ENCODE measurements around the gene MSANTD7.
"Not testable (repeated sequence)": the region's sequence is repeated elsewhere in the genome, so short reads cannot be mapped to it uniquely, and the experiment has no call there.

MSANTD7 gene, protein sequence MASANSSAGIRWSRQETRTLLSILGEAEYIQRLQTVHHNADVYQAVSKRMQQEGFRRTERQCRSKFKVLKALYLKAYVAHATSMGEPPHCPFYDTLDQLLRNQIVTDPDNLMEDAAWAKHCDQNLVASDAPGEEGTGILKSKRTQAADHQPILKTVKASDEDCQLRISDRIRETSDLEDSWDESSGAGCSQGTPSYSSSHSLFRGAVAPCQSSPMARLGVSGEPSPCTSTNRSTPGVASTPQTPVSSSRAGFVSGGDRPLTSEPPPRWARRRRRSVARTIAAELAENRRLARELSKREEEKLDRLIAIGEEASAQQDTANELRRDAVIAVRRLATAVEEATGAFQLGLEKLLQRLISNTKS

GRCh38 chr10:14837757-14838581, at the start of gene MSANTD7, which contains the start of the genes CDNF and HSPA14:
MSANTD7 (plus strand) TSS chr10:14838306; CDS start chr10:14842285, 3,979 bp downstream.
CDNF (minus strand) TSS chr10:14838037; CDS start chr10:14837946, 91 bp downstream.
HSPA14 (plus strand) TSS chr10:14838306; CDS start chr10:14838403, 97 bp downstream.
- peak; percentile 98 to 99 for DNase-seq (ENCODE audit: low read depth in 2 of 2)

DNA sequence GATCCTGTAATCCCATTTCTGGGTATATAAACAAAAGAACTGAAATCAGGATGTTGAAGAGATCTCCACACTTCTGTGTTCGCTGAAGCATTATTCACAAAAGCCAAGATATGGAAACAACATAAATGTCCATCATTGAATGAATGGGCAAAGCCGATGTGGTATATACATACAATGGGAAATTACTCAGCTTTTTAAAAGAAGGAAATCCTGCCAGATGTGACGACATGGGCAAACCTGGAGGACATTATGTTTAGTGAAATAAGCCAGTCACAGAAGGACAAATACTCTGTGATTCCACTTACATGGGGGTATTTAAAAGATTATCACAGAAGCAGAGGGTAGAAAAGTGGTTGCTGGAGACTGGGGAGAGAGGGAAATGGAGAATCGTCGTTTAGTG, 39.5 kb upstream of the MSANTD7 start:
- no peak for DNase-seq (ENCODE audit: low read depth in 2 of 2)

- DNase-seq (ENCODE audit: low read depth in 2 of 2) = no peak
These were observed 37.7 kb upstream of the MSANTD7 start for GRCh38 chr10:14800397-14800796.

- no peak for DNase-seq (ENCODE audit: low read depth in 2 of 2)
These were observed 36.4 kb upstream of the MSANTD7 start for GRCh38 chr10:14801723-14802122.

GRCh38 chr10:14803827-14804226, 34.3 kb upstream of the MSANTD7 start:
- DNase-seq (ENCODE audit: low read depth in 2 of 2) = no peak

DNA sequence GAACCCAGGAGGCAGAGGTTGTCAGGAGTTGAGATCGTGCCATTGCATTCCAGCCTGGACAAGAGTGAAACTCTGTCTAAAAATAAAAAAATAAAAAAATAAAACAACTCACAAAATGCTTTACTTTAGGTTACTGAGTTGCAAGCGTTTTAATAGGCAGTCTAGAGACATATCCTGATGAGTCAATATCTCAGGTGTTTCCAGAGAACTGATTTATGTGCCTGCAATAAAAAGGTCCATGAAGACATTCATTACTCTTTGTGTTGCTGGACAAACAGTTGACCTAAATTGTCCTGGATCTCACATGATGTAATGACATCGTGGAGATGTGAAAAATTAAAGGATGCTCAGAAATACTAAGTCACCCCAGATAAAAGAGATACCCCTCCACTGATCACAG, 31.8 kb upstream of the MSANTD7 start:
- DNase-seq (ENCODE audit: low read depth in 2 of 2) = no peak

DNA sequence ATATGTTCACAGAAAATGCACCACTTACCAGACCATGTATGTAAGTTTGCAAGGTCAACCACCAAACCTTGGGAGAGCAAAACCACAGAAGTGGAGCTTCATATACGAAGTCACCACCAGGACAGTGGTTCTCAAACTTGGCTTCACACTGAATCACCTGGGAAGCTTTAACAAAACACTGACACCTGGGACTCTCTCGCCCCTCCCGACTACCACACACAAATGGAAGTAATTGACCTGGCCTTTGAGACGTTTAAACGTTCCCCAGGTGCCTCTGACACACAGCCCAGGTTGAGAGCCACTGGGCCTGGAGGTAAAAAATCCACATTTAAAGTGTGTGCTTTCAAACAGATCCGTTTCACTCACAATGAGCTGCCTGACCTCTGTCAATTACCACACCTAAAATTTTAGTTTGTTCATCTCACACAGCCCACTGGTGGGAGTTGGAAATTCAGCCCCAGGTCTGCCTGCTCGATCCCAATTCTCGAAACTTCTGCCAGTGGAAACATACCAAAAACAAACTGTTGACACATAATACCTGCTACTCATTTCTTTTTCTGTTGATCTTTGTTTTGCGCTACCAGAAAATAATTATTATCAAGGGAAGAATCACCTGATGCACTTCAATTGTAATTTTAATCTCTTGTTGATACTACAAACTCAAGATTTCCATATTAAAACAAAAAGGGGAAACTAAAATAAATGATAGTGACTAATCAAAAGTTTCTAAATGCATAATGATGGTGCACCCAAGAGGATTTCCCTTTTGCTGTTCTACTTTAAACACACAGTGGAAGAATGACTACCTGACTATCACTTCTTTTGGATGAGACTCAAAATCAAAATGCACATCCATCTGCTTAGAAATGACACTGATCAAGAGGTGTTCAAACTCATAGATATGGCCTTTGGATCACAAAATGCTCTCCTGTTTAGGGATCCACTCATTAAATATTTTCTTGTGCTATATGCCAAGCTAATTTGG, 26.8 kb upstream of the MSANTD7 start:
- no peak for DNase-seq (ENCODE audit: low read depth in 2 of 2)

- DNase-seq (ENCODE audit: low read depth in 2 of 2) = peak in 1 of 2 experiments; percentile 3
These were observed 25.8 kb upstream of the MSANTD7 start for GRCh38 chr10:14812271-14812670.

- no peak for DNase-seq (ENCODE audit: low read depth in 2 of 2)
These were observed 22.4 kb upstream of the MSANTD7 start for GRCh38 chr10:14815681-14816080.

DNA sequence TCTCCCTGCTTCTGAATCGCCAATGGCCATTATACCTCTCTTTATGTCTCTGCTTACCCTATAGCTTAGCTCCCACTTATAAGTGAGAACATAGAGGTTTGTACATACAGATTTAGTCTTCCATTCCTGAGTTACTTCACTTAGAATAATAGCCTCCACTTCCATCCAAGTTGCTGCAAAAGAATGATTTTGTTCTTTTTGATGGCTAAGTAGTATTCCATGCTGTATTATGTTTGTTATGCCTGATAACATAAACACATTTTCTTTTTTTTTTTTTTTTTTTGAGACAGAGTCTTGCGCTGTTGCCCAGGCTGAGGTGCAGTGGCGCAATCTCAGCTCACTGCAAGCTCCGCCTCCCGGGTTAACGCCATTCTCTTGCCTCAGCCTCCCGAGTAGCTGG, 21.4 kb upstream of the MSANTD7 start:
- DNase-seq (ENCODE audit: low read depth in 2 of 2) = not testable (repeated sequence)

- peak in 1 of 2 experiments; percentile 20 for DNase-seq (ENCODE audit: low read depth in 2 of 2)
These were observed 17.9 kb upstream of the MSANTD7 start for GRCh38 chr10:14820010-14820774.

DNA sequence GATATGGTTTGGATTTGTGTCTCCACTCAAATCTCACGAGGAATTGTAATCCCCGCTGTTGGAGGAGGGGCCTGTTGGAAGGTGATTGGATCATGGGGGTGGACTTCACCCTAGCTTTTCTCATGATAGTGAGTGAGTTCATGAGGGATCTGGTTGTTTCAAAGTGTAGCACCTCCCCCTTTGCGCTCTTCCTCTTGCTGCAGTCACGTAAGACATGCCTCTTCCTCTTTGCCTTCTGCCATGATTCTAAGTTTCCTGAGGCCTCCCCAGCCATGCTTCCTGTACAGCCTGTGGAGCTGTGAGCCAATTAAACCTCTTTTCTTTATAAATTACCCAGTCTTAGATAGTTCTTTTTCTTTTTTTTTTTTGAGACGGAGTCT, 17.3 kb upstream of the MSANTD7 start:
- no peak for DNase-seq (ENCODE audit: low read depth in 2 of 2)

DNA sequence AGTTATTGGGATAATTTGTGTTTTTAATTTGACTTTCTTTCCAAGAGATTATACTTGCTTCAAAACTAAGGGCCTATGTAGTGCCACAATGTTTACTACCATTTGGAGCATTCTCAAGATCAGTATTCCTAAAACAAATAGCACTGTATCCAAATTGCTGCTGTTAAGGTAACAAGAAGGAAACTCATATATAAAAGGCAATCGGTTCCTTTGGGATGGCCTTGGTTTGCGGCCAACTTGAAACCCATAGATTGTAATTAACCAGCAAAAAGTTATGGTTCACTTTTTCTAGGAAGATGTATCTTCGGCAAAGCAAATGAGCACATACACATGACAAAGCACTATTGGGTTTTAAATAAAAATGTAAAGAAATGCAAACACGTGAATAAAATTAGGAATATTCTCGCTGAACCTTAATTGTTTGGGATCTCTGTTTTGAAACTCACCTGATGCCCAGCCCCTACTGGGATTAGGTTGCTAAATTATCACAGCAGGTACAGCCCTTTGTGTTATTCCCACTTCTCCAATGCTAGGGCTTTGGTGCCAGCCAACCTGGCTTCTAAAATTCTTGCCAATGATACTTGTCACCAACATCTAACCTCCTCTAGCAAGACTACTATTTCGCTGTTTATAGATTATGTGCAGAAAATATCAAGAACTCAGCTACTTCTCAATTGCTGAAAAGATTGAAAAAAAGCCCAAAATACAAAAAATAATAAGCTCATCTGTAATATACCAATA, 16.3 kb upstream of the MSANTD7 start:
- DNase-seq (ENCODE audit: low read depth in 2 of 2) = no peak

DNA sequence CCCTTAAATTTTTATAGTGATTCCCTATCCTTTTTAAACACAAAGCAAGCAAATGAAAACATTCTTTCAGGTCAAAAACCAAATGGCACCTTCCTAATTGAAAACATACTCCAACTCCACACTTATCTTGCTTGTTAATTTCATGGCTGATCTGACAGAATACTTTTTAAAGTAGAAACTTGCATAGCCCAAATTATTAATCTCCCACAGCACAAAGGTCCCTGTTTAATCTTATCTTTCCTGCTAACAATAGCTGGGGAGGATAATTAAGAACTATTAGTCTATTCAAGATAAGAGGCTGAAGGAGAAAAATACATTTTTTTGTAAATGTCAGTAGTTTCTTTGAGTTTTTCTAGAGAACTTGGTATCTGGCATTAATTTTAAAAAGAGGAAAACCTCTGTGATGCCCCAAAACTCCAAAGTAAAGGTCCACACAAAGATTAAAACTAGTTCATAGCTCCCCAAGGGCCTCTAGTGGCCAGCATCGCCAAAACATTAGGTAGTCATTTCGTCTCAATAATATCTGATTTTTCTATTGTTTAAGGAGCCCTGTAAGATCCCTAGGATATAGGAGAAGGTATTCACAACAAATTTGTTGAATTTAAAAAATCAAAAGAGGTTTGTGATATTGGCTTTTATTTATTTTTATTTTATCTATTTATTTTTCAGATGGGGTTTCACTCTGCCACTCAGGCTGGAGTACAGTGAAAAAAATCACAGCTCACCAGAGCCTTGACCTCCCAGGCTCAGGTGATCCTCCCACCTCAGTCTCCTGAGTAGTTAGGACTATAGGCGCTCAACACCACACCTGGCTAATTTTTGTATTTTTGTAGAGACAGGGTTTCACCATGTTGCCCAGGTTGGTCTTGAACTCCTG, 15.0 kb upstream of the MSANTD7 start:
- peak in 1 of 2 experiments; percentile 20 for DNase-seq (ENCODE audit: low read depth in 2 of 2)

GRCh38 chr10:14823966-14824365, 14.1 kb upstream of the MSANTD7 start:
- DNase-seq (ENCODE audit: low read depth in 2 of 2) = no peak

GRCh38 chr10:14826076-14826829, 11.9 kb upstream of the MSANTD7 start:
- DNase-seq (ENCODE audit: low read depth in 2 of 2) = no peak

DNA sequence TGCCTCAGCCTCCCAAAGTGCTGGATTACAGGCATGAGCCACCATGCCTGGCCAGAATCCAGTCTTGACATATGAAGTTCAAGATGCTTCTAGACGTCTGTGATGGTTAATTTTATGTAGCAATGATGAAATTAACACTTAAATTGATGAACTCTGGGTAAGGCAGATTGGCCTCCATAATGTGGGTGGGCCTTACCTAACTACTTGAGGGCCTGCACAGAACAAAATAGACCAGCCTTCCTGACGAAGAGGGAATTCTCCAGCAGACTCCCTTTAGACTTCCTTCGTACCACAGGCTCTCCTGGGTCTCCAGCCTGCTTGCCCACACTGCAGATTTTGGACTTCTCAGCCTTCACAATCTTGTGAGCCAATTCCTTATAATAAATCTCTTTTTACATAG, 5.0 kb upstream of the MSANTD7 start:
- DNase-seq (ENCODE audit: low read depth in 2 of 2) = no peak

- DNase-seq (ENCODE audit: low read depth in 2 of 2) = peak; percentile 47 to 54
These were observed 1.9 kb upstream of the MSANTD7 start for GRCh38 chr10:14836208-14836607.

Data from fibroblast of skin of left quadriceps (primary cell).